H9 (cell line): ENCODE measurements around the gene LYRM2. TPM values are rescaled to one million over a fixed set of nuclear protein-coding genes. Genes with fewer than 3 reads are reported as not detected.

Source experiments
- DNase-seq: peaks from one replicate; pipeline ENCODE4 v3.0.0-alpha.2; 2017
- H2AFZ ChIP-seq: one replicate; pipeline ENCODE4 v1.6.1; 2013; ENCODE audit warnings: mild to moderate bottlenecking, low read length, control low read depth, moderate library complexity
- H2AK5ac ChIP-seq: 2 replicates; pipeline ENCODE4 v1.6.1; 2013; ENCODE audit warnings: low read length, control low read depth, mixed read lengths; ENCODE audit not compliant: insufficient read length
- H2BK120ac ChIP-seq: one replicate; pipeline ENCODE4 v1.6.1; 2013; ENCODE audit warnings: low read depth, mild to moderate bottlenecking, low read length, control low read depth, inconsistent platforms; ENCODE audit not compliant: poor library complexity, severe bottlenecking
- H2BK12ac ChIP-seq: 2 replicates; pipeline ENCODE4 v1.6.1; 2013; ENCODE audit warnings: low read length, control low read depth, mixed read lengths, low read depth; ENCODE audit not compliant: insufficient read length
- H2BK15ac ChIP-seq: 2 replicates; pipeline ENCODE4 v1.6.1; 2013; ENCODE audit warnings: low read depth, low read length, control low read depth
- H2BK20ac ChIP-seq: one replicate; pipeline ENCODE4 v1.6.1; 2013; ENCODE audit warnings: low read depth, mild to moderate bottlenecking, low read length, control low read depth, inconsistent platforms; ENCODE audit not compliant: poor library complexity, severe bottlenecking
- H2BK5ac ChIP-seq: 2 replicates; pipeline ENCODE4 v1.6.1; 2013; ENCODE audit warnings: low read length, control low read depth, mixed read lengths; ENCODE audit not compliant: insufficient read length
- H3K14ac ChIP-seq: 2 replicates; pipeline ENCODE4 v1.6.1; 2013; ENCODE audit warnings: low read length, control low read depth; ENCODE audit not compliant: insufficient read depth
- H3K18ac ChIP-seq: 2 replicates; pipeline ENCODE4 v1.6.1; 2013; ENCODE audit warnings: low read depth, mild to moderate bottlenecking, mixed read lengths, low read length, control low read depth; ENCODE audit not compliant: insufficient read length
- H3K23ac ChIP-seq: 2 replicates; pipeline ENCODE4 v1.6.1; 2013; ENCODE audit warnings: low read length, control low read depth, mixed read lengths, low read depth; ENCODE audit not compliant: insufficient read length
- H3K23me2 ChIP-seq: 2 replicates; pipeline ENCODE4 v1.6.1; 2013; ENCODE audit warnings: low read depth, mild to moderate bottlenecking, mixed read lengths, low read length, control low read depth; ENCODE audit not compliant: insufficient read length, poor library complexity, severe bottlenecking
- H3K27ac ChIP-seq: 2 replicates; pipeline ENCODE4 v1.5.1; 2013; ENCODE audit warnings: low read length, control low read depth, mixed read lengths, low read depth; ENCODE audit not compliant: insufficient read length
- H3K27me3 ChIP-seq: 2 replicates; pipeline ENCODE4 v1.6.1; 2013; ENCODE audit warnings: low read length, control low read depth, inconsistent platforms; ENCODE audit not compliant: insufficient read depth
- H3K4ac ChIP-seq: 2 replicates; pipeline ENCODE4 v1.6.1; 2013; ENCODE audit warnings: low read depth, mild to moderate bottlenecking, control low read depth, inconsistent platforms, low read length, moderate library complexity
- H3K4me1 ChIP-seq: 2 replicates; pipeline ENCODE4 v1.6.1; 2013; ENCODE audit warnings: low read length, control low read depth, inconsistent platforms; ENCODE audit not compliant: insufficient read depth
- H3K4me2 ChIP-seq: 2 replicates; pipeline ENCODE4 v1.6.1; 2013; ENCODE audit warnings: low read length, control low read depth, mixed read lengths; ENCODE audit not compliant: insufficient read length, insufficient read depth
- H3K56ac ChIP-seq: 2 replicates; pipeline ENCODE4 v1.6.1; 2013; ENCODE audit warnings: low read depth, mild to moderate bottlenecking, mixed read lengths, low read length, control low read depth; ENCODE audit not compliant: insufficient read length
- H3K79me1 ChIP-seq: 2 replicates; pipeline ENCODE4 v1.6.1; 2013; ENCODE audit warnings: low read depth, mild to moderate bottlenecking, moderate library complexity, low read length, control low read depth, inconsistent platforms; ENCODE audit not compliant: insufficient read depth, poor library complexity, severe bottlenecking
- H3K79me2 ChIP-seq: 2 replicates; pipeline ENCODE4 v1.6.1; 2013; ENCODE audit warnings: low read length, control low read depth, inconsistent platforms; ENCODE audit not compliant: insufficient read depth
- H3K9ac ChIP-seq: 2 replicates; pipeline ENCODE4 v1.6.1; 2013; ENCODE audit warnings: low read length, control low read depth, mixed read lengths; ENCODE audit not compliant: insufficient read length; ENCODE audit errors: extremely low read depth
- H3K9me3 ChIP-seq: one replicate; pipeline ENCODE4 v1.6.1; 2013; ENCODE audit warnings: low read depth, low read length, inconsistent platforms; ENCODE audit not compliant: control insufficient read depth
- H3T11ph ChIP-seq: one replicate; pipeline ENCODE4 v1.6.1; 2013; ENCODE audit warnings: mild to moderate bottlenecking, low read length, control low read depth, inconsistent platforms
- H4K20me1 ChIP-seq: one replicate; pipeline ENCODE4 v1.6.1; 2013; ENCODE audit not compliant: control insufficient read depth, insufficient read length, insufficient read depth
- H4K5ac ChIP-seq: 2 replicates; pipeline ENCODE4 v1.6.1; 2013; ENCODE audit warnings: low read depth, mild to moderate bottlenecking, mixed read lengths, low read length, control low read depth; ENCODE audit not compliant: insufficient read length
- H4K8ac ChIP-seq: replicated peaks from 2 replicates; pipeline ENCODE4 v1.6.1; 2013; ENCODE audit warnings: low read length, control low read depth, mixed read lengths, low read depth; ENCODE audit not compliant: insufficient read length
- H4K91ac ChIP-seq: 2 replicates; pipeline ENCODE4 v1.6.1; 2013; ENCODE audit warnings: low read depth, mild to moderate bottlenecking, moderate library complexity, mixed read lengths, low read length, control low read depth; ENCODE audit not compliant: insufficient read length
- H3K27ac Mint-ChIP-seq, 3 experiments: 2 replicates in 2 of 3; 3 replicates in 1 of 3; pipeline ENCODE4 v1.8.0; 2020 to 2021; ENCODE audit warnings: mixed read lengths in 3 of 3, mild to moderate bottlenecking in 1 of 3, moderate library complexity in 1 of 3
- H3K27me3 Mint-ChIP-seq: 2 replicates; pipeline ENCODE4 v1.8.0; 2021; ENCODE audit warnings: low read depth, mild to moderate bottlenecking, moderate library complexity, mixed read lengths
- H3K36me3 Mint-ChIP-seq, 3 experiments: 2 replicates in 2 of 3; 3 replicates in 1 of 3; pipeline ENCODE4 v1.8.0; 2020 to 2021; ENCODE audit warnings: low read depth in 3 of 3, mixed read lengths in 3 of 3; ENCODE audit not compliant: insufficient read depth in 1 of 3
- H3K4me1 Mint-ChIP-seq, 2 experiments: 2 replicates each; pipeline ENCODE4 v1.8.0; 2020; ENCODE audit warnings: mixed read lengths in 2 of 2
- H3K4me3 Mint-ChIP-seq, 2 experiments: 2 replicates in 1 of 2; 3 replicates in 1 of 2; pipeline ENCODE4 v1.8.0; 2020 to 2021; ENCODE audit warnings: mild to moderate bottlenecking in 2 of 2, mixed read lengths in 2 of 2, moderate library complexity in 1 of 2
- H3K9me3 Mint-ChIP-seq, 2 experiments: 2 replicates in 1 of 2; 3 replicates in 1 of 2; pipeline ENCODE4 v1.8.0; 2020; ENCODE audit warnings: mild to moderate bottlenecking in 2 of 2, mixed read lengths in 2 of 2, moderate library complexity in 1 of 2
- CTCF ChIP-seq: fragments of 200-600 bp; sonication (generic); conservative IDR thresholded peaks from 3 replicates; pipeline ENCODE4 v1.8.0; 2021; ENCODE audit warnings: antibody characterized with exemption, mild to moderate bottlenecking
- WGBS: extraction: QIAGEN DNeasy Blood & Tissue Kit; methylation state at CpG from one replicate; pipeline ENCODE4 v1.1.7; 2013; ENCODE audit warnings: missing lambda C conversion rate, low lambda C conversion rate, mixed read lengths; ENCODE audit not compliant: insufficient read length; ENCODE audit errors: extremely low coverage; 5-methylcytosine and 5-hydroxymethylcytosine counted together
- total RNA-seq: library from RNA; stranded (reverse); gene quantifications from 2 replicates; pipeline ENCODE4 v1.2.1, GENCODE V29; 2021

LYRM2 gene
- total RNA-seq, 1 experiment from 2014 or later, result 29.8 TPM

DNA sequence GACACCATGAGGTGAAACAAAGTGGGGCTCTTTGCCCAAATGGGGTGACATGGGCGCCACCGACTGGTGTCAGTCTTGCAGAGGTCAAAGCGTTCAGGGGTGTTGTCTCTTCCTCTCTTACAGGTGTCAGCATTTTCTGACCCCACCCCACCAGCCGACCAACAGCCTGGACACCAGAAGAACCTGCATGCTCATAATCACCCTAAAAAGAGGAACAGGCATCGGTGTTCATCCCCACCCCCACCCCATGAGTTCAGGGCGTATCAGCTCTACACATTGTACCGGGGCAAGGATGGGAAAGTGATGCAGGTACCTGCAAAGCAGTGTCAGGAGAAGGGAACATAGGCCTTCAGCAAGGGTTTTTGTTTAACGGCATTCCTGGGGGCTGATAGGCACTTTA lies 14.8 kb downstream of the LYRM2 start:
- peaks cover 3 to 9% of the 10 kb centered on the region in 2 experiments for H3K4me1 Mint-ChIP-seq
- no CpG with 5 or more reads among the region's 8 CpGs for WGBS
- Histone ChIP-seq H3K23me2 (no peaks in the 10 kb centered on the region), H4K91ac (no peak overlapping the region), H4K8ac (no peak overlapping the region), H3K27ac (no peak overlapping the region), H2BK120ac (no peak overlapping the region), H2AK5ac (no peak overlapping the region), H3K79me2 (no peaks in the 10 kb centered on the region), H3K14ac (no peak overlapping the region), H3K56ac (no peak overlapping the region), H2BK12ac (no peak overlapping the region), H3K4me2 (no peak overlapping the region), H3K18ac (no peak overlapping the region), H2BK15ac (no peak overlapping the region), H3K23ac (no peak overlapping the region), H4K5ac (no peak overlapping the region), H4K20me1 (no peaks in the 10 kb centered on the region), H2AFZ (no peak overlapping the region), H3T11ph (no peak overlapping the region), H3K27me3 (no peaks in the 10 kb centered on the region), H2BK20ac (no peak overlapping the region), H3K4me1 (no peaks in the 10 kb centered on the region), H3K9me3 (no peaks in the 10 kb centered on the region), H3K9ac (no peak overlapping the region), H2BK5ac (no peak overlapping the region), H3K4ac (no peak overlapping the region), H3K79me1 (no peaks in the 10 kb centered on the region)
- no peak for DNase-seq
- no peaks in the 10 kb centered on the region for H3K9me3 Mint-ChIP-seq
- no peak overlapping the region for H3K27ac Mint-ChIP-seq
- H3K27me3 Mint-ChIP-seq, result no peaks in the 10 kb centered on the region
- H3K4me3 Mint-ChIP-seq, result no peak overlapping the region
- peaks cover 2 to 6% (median 4%) of the 10 kb centered on the region in 3 experiments; a peak in 6 of 7 replicates for H3K36me3 Mint-ChIP-seq
- no peak for TF ChIP-seq CTCF
